ENCODE data around the gene KCTD5. TPM values are rescaled to one million over a fixed set of nuclear protein-coding genes. Genes with fewer than 3 reads are reported as not detected.
A peak's percentile ranks its signal among the peaks of the same experiment; 100 is the strongest.
"Not testable (repeated sequence)": the region's sequence is repeated elsewhere in the genome, so short reads cannot be mapped to it uniquely, and the experiment has no call there.

Gene KCTD5
- total RNA-seq: 10 to 100 TPM; 34.2 to 41.7 TPM

- Mint-ChIP-seq H3K4me3 (peak within 1 kb of the TSS; percentile 100), H3K27ac (peak within 1 kb of the TSS; percentile 93), H3K4me1 (peaks cover 31% of the 10 kb centered on the region), H3K9me3 (ENCODE audit: low read depth) (no peaks in the 10 kb centered on the region), H3K27me3 (no peaks in the 10 kb centered on the region), H3K36me3 (peaks cover 6% of the 10 kb centered on the region)
- DNase-seq: peak; percentile 97
- ATAC-seq: peak; percentile 90
- CTCF ChIA-PET: interaction anchor here (0.6 to 2.1 kb wide), 4 partner anchors 9 to 42 kb away, joined by 3 to 6 read pairs (median 3); no protein-coding TSS in a partner anchor
Observed at GRCh38 chr16:2682209-2683021, at the start of gene KCTD5. TSS of gene KCTD5 (plus strand) at chr16:2682523. CDS start at chr16:2682549, 26 bp downstream.

DNA sequence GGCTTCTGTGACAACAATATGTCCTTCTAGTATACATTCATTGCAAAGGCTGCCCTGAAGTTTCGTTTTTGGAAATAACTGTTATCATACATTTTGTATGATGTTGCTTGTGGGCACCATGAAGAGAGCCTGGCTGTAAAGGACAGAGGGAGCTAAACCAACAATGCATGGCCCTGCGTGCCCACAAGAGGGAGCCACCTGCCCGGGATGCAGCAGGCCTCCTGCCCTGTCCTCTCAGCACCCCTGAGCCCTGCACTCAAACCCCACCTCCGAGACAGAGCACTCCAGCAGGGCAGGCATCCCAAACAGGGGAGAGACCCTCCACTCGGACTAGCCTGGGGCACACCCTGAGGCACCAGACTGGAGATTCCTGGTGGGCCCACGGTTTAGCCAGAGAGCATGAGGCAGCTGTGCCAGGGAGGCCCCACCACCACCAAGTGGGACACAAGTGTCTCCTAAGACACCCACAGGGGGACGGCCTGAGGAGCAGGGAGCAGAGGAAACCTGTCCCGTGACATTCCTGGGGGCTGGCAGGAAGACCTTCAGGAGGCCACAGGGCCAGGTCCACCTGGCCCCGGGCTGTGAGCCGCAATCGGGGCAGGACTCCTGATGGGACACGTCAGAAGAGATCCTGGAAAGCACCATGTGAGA is 43.1 kb upstream of the KCTD5 start:
- H3K36me3 Mint-ChIP-seq; CTCF ChIA-PET; H3K27me3 Mint-ChIP-seq; H3K27ac Mint-ChIP-seq; H3K9me3 Mint-ChIP-seq (ENCODE audit: low read depth); H3K4me3 Mint-ChIP-seq; DNase-seq; H3K4me1 Mint-ChIP-seq: not testable (repeated sequence)
- ATAC-seq: peak; percentile 81

DNA sequence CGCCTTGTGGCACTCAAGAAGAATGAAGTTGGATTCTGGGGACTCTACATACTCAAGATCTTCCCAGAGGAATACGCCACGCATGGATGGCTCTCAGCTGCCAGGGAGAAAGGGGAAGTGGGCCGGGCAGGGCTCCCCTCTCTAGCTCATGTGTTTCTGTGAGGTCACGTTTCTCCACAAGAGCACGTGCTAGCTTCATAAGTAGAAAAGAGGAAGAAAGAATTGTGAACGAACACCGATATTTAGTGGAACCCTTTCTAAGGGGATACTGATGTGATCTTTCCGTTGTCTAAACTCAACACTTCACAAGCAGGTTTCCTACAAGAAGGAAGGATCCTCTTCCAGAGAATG is 42.6 kb upstream of the KCTD5 start:
- H3K27ac Mint-ChIP-seq; H3K9me3 Mint-ChIP-seq (ENCODE audit: low read depth); ATAC-seq; H3K27me3 Mint-ChIP-seq; DNase-seq; CTCF ChIA-PET; H3K4me1 Mint-ChIP-seq; H3K4me3 Mint-ChIP-seq; H3K36me3 Mint-ChIP-seq: not testable (repeated sequence)

GRCh38 chr16:2642561-2642960 is 39.8 kb upstream of the KCTD5 start:
- H3K27me3 Mint-ChIP-seq; H3K27ac Mint-ChIP-seq; CTCF ChIA-PET; H3K4me3 Mint-ChIP-seq; H3K4me1 Mint-ChIP-seq; H3K9me3 Mint-ChIP-seq (ENCODE audit: low read depth); ATAC-seq; DNase-seq; H3K36me3 Mint-ChIP-seq: not testable (repeated sequence)

- H3K36me3 Mint-ChIP-seq; H3K4me1 Mint-ChIP-seq; ATAC-seq; H3K27me3 Mint-ChIP-seq; DNase-seq; H3K4me3 Mint-ChIP-seq; H3K9me3 Mint-ChIP-seq (ENCODE audit: low read depth); CTCF ChIA-PET; H3K27ac Mint-ChIP-seq: not testable (repeated sequence)
Observed at GRCh38 chr16:2644754-2645453, 37.4 kb upstream of the KCTD5 start.

DNA sequence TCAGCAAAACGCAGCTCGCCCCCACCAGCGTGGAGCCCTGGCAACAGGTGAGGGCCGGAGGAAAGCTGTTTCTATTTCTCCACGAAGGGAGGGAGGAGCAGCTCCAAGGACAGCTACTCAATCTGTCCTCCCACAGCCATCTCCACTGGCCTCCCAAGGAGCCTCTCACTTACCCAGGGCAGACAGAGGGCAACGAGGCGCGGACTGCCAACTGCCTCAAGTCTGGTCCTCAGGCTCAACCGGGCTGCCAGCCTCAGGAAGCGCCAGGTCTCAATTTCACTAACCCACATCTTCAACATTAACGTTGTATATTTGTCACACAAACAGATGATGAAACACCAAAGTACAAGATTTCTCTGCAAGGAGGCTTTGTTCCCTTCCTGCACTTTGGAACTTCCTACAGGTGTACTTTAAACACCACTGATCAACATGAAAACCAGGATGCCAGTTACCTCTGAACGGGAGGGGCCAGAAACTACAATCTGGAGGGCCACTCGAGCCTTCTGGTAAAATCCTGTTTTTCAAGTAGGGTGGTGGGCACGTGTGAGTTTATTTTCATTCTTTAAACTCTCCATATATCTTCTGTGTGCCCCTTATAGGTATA is 31.0 kb upstream of the KCTD5 start:
- DNase-seq; H3K4me3 Mint-ChIP-seq; H3K4me1 Mint-ChIP-seq; H3K27me3 Mint-ChIP-seq; CTCF ChIA-PET; H3K9me3 Mint-ChIP-seq (ENCODE audit: low read depth); H3K27ac Mint-ChIP-seq; H3K36me3 Mint-ChIP-seq; ATAC-seq: not testable (repeated sequence)

DNA sequence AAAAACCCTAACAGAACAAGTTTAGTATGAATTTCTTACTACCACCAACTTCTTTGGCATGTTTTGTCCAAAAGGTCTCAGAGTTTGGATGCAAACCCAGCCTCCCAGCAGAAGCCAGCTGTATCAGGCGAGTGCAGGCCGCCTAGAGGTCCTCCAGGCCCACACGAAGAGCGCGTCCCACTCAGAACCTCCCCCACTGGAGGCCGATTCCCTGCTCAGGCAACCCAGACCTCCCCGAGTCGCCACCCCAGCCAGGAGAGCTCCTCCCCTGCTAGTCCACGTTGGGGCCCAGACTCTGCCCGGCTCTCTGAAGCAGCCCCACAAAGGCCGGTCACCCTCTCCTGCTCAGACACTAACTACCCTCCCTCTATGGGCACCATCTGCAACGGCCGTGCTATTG is 28.4 kb upstream of the KCTD5 start:
- H3K36me3 Mint-ChIP-seq; DNase-seq; H3K4me1 Mint-ChIP-seq; H3K9me3 Mint-ChIP-seq (ENCODE audit: low read depth); H3K4me3 Mint-ChIP-seq; H3K27me3 Mint-ChIP-seq; ATAC-seq; H3K27ac Mint-ChIP-seq; CTCF ChIA-PET: not testable (repeated sequence)

- H3K4me3 Mint-ChIP-seq; DNase-seq; ATAC-seq; H3K27me3 Mint-ChIP-seq; CTCF ChIA-PET; H3K9me3 Mint-ChIP-seq (ENCODE audit: low read depth); H3K36me3 Mint-ChIP-seq; H3K27ac Mint-ChIP-seq; H3K4me1 Mint-ChIP-seq: not testable (repeated sequence)
Observed at GRCh38 chr16:2654949-2655348, 27.4 kb upstream of the KCTD5 start.

DNA sequence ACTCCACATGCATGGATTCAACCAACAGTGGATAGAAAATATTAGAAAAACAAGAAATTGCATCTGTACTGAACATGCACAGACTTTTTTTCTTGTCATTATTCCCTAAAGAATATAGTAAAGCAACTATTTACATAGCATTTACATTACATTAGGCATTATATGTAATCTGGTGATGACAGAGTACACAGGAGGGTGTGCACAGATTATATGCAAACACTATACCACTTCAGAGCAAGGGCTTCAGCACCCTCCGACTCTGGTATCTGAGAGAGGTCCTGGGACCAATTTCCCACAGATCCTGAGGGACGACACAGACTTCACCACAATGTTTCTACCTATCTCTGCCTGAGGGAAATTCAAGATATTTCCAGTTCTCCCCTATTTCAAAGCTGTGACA is 25.3 kb upstream of the KCTD5 start:
- CTCF ChIA-PET: no interaction called here
- Mint-ChIP-seq H3K9me3 (ENCODE audit: low read depth) (no peaks in the 10 kb centered on the region), H3K4me1 (peaks cover 16% of the 10 kb centered on the region), H3K27me3 (peaks cover 4% of the 10 kb centered on the region), H3K4me3 (no peak overlapping the region), H3K36me3 (no peaks in the 10 kb centered on the region), H3K27ac (no peak overlapping the region)
- DNase-seq: no peak
- ATAC-seq: no peak

DNA sequence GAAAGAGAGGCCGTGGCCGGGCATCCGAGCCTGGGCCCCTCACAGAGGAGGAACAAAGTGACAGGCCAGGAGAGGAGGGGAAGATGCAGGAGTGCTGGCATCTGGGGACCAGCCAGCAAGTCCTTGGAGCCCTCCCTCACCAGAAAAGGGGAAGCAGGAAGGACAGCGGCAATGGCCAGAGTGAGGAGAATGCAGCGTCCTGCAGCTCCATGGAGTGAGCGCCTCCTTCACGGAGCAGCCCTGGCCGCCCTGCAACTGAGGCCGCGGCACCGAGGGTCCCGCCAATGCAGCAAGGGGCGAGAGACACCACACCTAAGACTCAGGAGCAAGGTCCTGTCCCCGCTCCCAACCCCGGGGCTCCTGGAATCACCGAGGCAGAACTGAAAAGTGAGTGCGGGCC is 24.5 kb upstream of the KCTD5 start:
- peaks cover 21% of the 10 kb centered on the region for H3K4me1 Mint-ChIP-seq
- H3K36me3 Mint-ChIP-seq; DNase-seq; H3K4me3 Mint-ChIP-seq; CTCF ChIA-PET; ATAC-seq; H3K27ac Mint-ChIP-seq; H3K27me3 Mint-ChIP-seq; H3K9me3 Mint-ChIP-seq (ENCODE audit: low read depth): not testable (repeated sequence)

DNA sequence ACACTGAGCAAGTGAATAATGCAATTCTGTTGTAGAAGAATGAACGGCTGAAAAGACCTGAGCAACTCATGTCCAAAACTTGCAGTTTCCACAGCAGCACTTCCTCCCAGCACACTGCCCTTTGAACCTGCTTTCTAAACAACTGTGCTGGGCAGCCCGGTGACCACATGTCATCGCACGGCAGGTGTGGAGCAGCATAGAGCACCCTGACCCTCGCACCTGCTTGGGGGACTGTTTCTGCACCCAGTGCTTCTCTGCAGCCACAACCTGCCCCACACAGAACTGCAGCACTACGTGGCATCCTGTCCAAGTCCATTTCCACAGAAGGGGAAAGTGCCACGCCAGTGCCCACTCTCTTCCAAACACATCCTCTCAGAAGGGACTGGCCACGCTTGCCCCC is 22.8 kb upstream of the KCTD5 start:
- H3K27me3 Mint-ChIP-seq; H3K9me3 Mint-ChIP-seq (ENCODE audit: low read depth); H3K36me3 Mint-ChIP-seq; ATAC-seq; DNase-seq; H3K4me3 Mint-ChIP-seq; CTCF ChIA-PET; H3K27ac Mint-ChIP-seq: not testable (repeated sequence)
- H3K4me1 Mint-ChIP-seq: peaks cover 38% of the 10 kb centered on the region

DNA sequence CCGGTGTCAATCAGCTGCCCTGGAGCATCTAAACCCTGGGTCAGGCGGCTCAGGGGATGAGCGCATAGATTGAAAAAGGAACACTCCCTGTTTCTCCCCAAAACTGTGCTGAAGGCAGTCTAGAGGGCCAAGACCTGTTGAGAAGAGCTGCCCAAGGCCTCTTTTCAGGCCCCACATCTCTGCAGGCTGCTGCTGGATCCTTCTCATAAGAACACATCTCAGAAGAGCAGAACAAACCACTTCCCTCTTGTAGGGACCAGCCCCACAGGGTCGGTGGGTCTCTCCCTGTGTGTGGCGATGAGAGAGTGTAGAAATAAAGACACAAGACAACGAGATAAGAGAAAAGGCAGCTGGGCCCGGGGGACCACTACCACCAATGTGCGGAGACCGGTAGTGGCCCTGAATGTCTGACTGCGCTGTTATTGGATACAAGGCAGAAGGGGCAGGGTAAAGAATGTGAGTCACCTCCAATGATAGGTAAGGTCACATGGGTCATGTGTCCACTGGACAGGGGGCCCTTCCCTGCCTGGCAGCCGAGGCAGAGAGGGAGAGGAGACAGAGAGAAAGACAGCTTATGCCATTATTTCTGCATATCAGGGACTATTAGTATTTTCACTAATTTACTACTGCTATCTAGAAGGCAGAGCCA is 22.2 kb upstream of the KCTD5 start:
- H3K27ac Mint-ChIP-seq: peak overlapping the region; percentile 29
- H3K27me3 Mint-ChIP-seq; H3K9me3 Mint-ChIP-seq (ENCODE audit: low read depth); CTCF ChIA-PET; H3K36me3 Mint-ChIP-seq; DNase-seq; ATAC-seq; H3K4me3 Mint-ChIP-seq: not testable (repeated sequence)
- peaks cover 44% of the 10 kb centered on the region for H3K4me1 Mint-ChIP-seq

DNA sequence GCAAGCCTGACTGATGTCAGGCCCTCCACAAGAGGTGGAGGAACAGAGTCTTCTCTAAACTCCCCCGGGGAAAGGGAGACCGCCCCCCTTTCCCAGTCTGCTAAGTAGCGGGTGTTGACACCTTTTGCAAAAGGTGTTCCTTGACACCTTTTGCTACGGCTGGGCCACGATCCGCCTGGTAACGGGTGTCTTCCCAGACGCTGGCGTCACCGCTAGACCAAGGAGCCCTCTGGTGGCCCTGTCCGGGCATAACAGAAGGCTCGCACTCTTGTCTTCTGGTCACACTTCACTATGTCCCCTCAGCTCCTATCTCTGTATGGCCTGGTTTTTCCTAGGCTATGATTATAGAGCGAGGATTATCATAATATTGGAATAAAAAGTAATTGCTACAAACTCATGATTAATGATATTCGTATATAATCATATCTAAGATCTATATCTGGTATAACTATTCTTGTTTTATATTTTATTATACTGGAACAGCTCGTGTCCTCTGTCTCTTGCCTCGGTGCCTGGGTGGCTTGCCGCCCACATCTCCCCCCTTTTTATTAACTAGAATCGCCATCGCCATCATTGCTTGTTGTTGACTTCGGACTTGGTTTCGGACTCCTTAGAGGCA is 21.5 kb upstream of the KCTD5 start:
- ATAC-seq: not testable (repeated sequence)

More for the DNA sequence above, 21.5 kb upstream of the KCTD5 start:
- H3K27ac Mint-ChIP-seq; H3K4me3 Mint-ChIP-seq; H3K36me3 Mint-ChIP-seq; H3K9me3 Mint-ChIP-seq (ENCODE audit: low read depth); H3K27me3 Mint-ChIP-seq; DNase-seq: not testable (repeated sequence)
- H3K4me1 Mint-ChIP-seq: peaks cover 45% of the 10 kb centered on the region
- CTCF ChIA-PET: interaction anchor here (2.0 kb wide), 1 partner anchor 207 kb away, joined by 4 read pairs; no protein-coding TSS in a partner anchor
